GM12891 (cell line): ENCODE data around the gene RCE1.

Source experiments
- PAX5 ChIP-seq: IDR thresholded peaks from 2 replicates; pipeline ENCODE4 v1.6.1; 2011; ENCODE audit warnings: low read length, moderate library complexity, mild to moderate bottlenecking; ENCODE audit not compliant: insufficient read depth, severe bottlenecking
- POLR2A ChIP-seq: IDR thresholded peaks from 2 replicates; pipeline ENCODE4 v1.6.1; 2011; ENCODE audit warnings: low read depth, low read length, control low read depth
- POLR2AphosphoS5 ChIP-seq: IDR thresholded peaks from 2 replicates; pipeline ENCODE4 v1.6.1; 2011; ENCODE audit warnings: low read depth, low read length, control low read depth
- POU2F2 ChIP-seq: IDR thresholded peaks from 2 replicates; pipeline ENCODE4 v1.6.1; 2011; ENCODE audit warnings: low read depth, mild to moderate bottlenecking, control low read depth, low read length, moderate library complexity
- SPI1 ChIP-seq: IDR thresholded peaks from 2 replicates; pipeline ENCODE4 v1.6.1; 2011; ENCODE audit warnings: low read depth, low read length, control low read depth
- TAF1 ChIP-seq: IDR thresholded peaks from 2 replicates; pipeline ENCODE4 v1.6.1; 2011; ENCODE audit warnings: low read depth, low read length, control low read depth

DNA sequence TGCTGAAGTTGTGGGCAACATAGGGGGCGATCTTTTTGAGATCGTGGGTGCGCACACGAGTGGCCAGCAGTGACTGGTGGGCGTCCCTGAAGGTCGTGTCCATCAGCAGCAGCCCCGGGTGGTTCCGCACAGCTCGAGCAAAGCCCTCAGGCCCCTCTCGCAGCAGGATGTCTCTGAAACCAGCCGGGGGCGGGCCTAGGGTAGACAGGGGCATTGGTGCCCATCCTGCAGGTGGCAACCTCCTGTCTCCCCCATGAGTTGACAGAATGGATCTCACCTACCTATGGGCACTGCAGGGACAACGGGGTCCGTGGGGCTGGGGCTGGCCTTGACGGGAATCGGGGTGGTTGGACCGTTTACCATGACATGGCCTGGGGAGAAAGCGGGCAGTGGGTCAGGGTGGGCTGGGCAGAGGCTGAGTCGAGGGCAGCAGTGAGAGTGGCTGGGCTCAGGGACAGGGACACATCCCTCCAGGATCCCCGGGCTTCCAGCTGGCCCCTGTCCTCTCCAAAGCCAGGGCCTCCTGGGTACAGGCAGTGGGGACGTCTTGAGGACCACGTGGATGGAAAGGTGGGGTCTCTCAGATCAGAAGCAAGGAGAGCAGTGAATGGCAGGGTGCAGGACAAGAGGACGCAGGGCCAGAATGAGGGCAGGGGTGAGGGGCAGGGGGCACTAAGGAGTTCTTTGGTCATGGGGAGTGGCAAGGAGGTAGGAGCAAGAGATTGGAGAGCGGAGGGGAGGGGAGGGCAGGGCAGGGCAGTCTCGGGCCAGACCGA is 9.4 kb downstream of the RCE1 start:
- TF ChIP-seq POLR2A, result no peak
- TF ChIP-seq SPI1, result no peak
- no peak for TF ChIP-seq POLR2AphosphoS5
- no peak for TF ChIP-seq TAF1
- no peak for TF ChIP-seq PAX5
- no peak for TF ChIP-seq POU2F2
